ENCODE results near the gene TBC1D23.

Gene TBC1D23

DNA sequence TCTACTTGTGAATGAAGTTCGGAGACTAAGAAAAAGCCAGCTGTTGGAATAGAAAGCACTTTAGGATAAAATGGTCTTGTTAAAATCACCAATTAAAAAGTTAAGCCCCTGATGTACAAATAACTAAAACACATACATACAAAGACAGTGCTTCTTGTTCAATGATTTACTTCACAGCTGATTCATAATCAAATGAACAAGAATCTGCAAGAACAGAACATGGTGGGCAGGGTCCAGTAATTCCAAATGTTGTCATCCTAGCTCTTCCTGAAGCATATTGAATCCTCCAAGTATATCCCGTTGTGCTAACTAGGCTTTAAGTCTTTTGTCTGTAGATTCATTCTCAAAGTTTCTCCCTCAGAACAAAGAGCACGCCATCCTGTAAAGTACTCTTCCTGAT is 98.2 kb downstream of the TBC1D23 start:
- no peak for DNase-seq

DNA sequence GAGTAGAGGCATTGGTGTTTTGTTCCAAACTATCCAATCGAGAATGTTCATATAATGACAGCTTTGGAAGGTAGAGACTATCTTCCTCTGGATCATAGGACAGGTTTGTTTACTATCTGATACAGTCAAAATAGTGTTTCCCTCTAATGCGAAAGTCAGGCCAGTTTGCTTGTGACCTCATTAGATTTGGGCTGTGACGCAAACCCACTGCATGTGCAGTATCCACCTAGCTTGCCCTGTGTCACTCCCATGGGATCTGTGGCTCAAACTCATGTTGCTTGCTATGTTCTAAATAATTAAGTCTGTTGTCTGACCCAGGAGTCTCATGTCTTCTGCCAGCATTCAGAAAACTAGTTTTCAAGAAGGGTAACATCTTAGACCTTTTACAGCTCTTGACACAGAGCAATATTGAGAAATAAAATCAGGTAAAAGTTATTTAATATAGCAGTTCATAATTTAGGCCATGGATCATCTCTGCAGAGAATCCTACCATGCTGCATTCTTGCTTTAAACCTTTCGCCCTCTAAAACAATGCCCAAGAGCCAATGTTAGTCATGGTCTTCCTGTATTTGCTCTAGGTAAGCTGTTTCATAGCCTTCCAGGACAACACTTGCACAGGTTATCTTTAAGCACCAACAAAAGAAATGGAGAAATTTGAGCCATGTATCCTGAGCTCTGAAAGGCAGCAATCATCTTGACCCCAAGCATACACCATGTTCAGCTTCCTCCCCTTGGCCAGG is 100.1 kb downstream of the TBC1D23 start:
- no peak for DNase-seq

DNA sequence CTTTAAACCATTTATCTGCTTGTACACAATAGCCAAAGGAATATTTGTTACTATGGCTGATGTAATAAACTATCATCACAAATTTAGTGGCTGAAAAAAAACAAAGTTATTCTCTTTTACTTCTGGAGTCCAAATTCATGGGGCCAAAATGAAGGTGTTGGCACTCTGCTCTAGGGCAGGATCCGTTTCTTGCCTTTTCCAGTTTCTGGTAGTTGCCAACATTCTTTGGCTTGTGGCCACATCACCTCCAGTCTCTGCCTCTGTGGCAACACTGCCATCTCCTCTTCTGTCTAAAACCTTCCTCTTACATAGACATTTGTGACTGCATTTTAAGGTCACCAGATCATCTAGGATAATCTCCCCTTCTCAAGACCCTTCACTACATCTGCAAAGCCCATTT is 101.1 kb downstream of the TBC1D23 start:
- no peak for DNase-seq

DNA sequence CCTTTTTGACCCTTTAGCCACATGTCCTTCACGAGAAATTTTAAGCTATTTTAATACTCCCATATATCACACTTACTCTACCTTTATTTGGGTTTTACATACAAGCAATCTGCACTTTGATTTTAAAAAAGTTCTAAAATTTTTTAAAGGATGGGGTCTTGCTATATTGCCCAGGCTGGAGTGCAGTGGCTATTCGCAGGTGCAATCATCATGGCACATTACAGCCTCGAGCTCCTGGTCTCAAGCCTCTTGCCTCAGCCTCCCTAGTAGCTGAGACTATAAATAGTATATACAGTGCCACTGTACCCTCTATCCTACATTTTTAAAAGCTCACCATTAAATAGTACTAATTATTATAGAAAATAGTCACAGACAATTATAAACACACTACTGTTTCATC is 103.6 kb downstream of the TBC1D23 start:
- DNase-seq: no peak

DNA sequence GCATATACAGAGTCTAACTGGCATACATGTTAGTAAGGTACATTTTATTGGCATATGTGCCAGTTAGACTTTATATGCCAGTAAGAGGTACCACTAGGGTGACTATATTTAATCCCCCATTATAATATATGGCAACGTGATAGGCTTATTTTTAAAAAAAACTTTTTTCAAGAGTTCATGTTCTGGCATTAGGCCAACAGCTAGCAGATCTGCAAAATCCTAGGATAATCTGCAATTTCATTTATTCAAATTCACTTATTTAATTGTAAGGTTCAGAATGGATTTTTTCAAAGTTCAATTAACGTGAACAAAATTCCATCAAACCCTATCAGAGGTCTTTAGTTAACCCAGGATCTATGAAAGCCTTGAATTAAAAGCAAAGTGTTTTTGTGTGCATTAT is 105.6 kb downstream of the TBC1D23 start:
- DNase-seq: no peak

DNA sequence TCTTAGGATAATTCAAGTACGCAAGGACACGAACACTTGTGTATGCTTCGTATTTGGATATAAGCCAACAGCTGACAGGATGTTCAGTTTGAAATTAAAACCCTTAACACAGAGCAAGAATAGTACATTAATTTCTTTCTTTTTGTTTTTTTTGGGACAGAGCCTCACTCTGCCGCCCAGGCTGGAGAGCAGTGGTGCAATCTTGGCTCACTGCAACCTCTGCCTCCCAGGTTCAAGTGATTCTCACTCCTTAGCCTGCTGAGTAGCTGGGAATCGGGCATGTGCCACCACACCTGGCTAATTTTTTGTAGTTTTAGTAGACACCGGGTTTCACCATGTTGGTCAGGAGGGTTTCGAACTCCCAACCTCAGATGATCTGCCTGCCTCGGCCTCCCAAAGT is 107.6 kb downstream of the TBC1D23 start:
- no peak for DNase-seq

- DNase-seq: no peak
These were observed 110.0 kb downstream of the TBC1D23 start for GRCh38 chr3:100370756-100371155.

GRCh38 chr3:100374521-100374920 is 113.7 kb downstream of the TBC1D23 start:
- DNase-seq: no peak

All from activated effector memory CD4-positive, alpha-beta T cell treated with anti-CD3 and anti-CD28 coated beads, Interleukin-2, amount 50 U/mL, for 16 hours (primary cell).